Stimulated activated naive CD8-positive, alpha-beta T cell treated with anti-CD3 and anti-CD28 coated beads, Interleukin-15, amount 100 ng/mL, for 72 hours (primary cell): ENCODE data around the gene METRNL.
A peak's percentile ranks its signal among the peaks of the same experiment; 100 is the strongest.

Experiments
- ATAC-seq: fragments of 150-1000 bp; cut with Tn5 transposase; 2 replicates; pipeline ENCODE4 v1.10.0; 2021; ENCODE audit warnings: mild to moderate bottlenecking, moderate library complexity
- DNase-seq, 2 donors: peaks; one replicate each; pipeline ENCODE4 v3.0.0; 2021 to 2022
- H3K27ac Mint-ChIP-seq, 2 donors: one replicate each; pipeline ENCODE4 v1.8.0; 2022; ENCODE audit warnings: mild to moderate bottlenecking in 2 of 2, mixed read lengths in 2 of 2, moderate library complexity in 2 of 2
- H3K27me3 Mint-ChIP-seq: one replicate; pipeline ENCODE4 v1.8.0; 2022; ENCODE audit warnings: mixed read lengths
- H3K4me1 Mint-ChIP-seq: one replicate; pipeline ENCODE4 v1.8.0; 2022; ENCODE audit warnings: mild to moderate bottlenecking, mixed read lengths
- H3K4me3 Mint-ChIP-seq, 2 donors: one replicate each; pipeline ENCODE4 v1.8.0; 2022; ENCODE audit warnings: mild to moderate bottlenecking in 2 of 2, mixed read lengths in 2 of 2, moderate library complexity in 1 of 2
- H3K9me3 Mint-ChIP-seq, 2 donors: one replicate each; pipeline ENCODE4 v1.8.0; 2022; ENCODE audit warnings: mixed read lengths in 2 of 2

The METRNL gene

GRCh38 chr17:83087788-83088360 lies 8.5 kb downstream of the METRNL start:
- H3K4me3 Mint-ChIP-seq, result no peak overlapping the region
- peak overlapping the region in 1 of 2 donors; percentile 54 for H3K27ac Mint-ChIP-seq
- H3K9me3 Mint-ChIP-seq, result no peaks in the 10 kb centered on the region

GRCh38 chr17:83088451-83088850 lies 9.0 kb downstream of the METRNL start:
- no peak overlapping the region for H3K27ac Mint-ChIP-seq
- ATAC-seq, result no peak

More at GRCh38 chr17:83087788-83088360, 8.5 kb downstream of the METRNL start:
- no peaks in the 10 kb centered on the region for H3K27me3 Mint-ChIP-seq
- peaks cover 27% of the 10 kb centered on the region for H3K4me1 Mint-ChIP-seq
- no peak for DNase-seq
- no peak for ATAC-seq

GRCh38 chr17:83088909-83089308 lies 9.5 kb downstream of the METRNL start:
- no peak overlapping the region for H3K27ac Mint-ChIP-seq
- H3K4me1 Mint-ChIP-seq, result peaks cover 16% of the 10 kb centered on the region
- H3K27me3 Mint-ChIP-seq, result no peaks in the 10 kb centered on the region
- no peak for DNase-seq
- no peak for ATAC-seq
- H3K4me3 Mint-ChIP-seq, result no peak overlapping the region
- H3K9me3 Mint-ChIP-seq, result no peaks in the 10 kb centered on the region

More at GRCh38 chr17:83088451-83088850, 9.0 kb downstream of the METRNL start:
- Mint-ChIP-seq H3K9me3 (no peaks in the 10 kb centered on the region), H3K4me3 (no peak overlapping the region), H3K4me1 (peaks cover 21% of the 10 kb centered on the region), H3K27me3 (no peaks in the 10 kb centered on the region)
- no peak for DNase-seq

- H3K9me3 Mint-ChIP-seq, result no peaks in the 10 kb centered on the region
- no peak overlapping the region for H3K4me3 Mint-ChIP-seq
- H3K27ac Mint-ChIP-seq, result no peak overlapping the region
- H3K4me1 Mint-ChIP-seq, result peaks cover 10% of the 10 kb centered on the region
- H3K27me3 Mint-ChIP-seq, result no peaks in the 10 kb centered on the region
- peak; percentile 57 for ATAC-seq
- DNase-seq, result no peak
Measured at GRCh38 chr17:83089328-83090132, 10.1 kb downstream of the METRNL start.

GRCh38 chr17:83090444-83091256 lies 11.2 kb downstream of the METRNL start:
- no peaks in the 10 kb centered on the region for H3K27me3 Mint-ChIP-seq
- no peak overlapping the region for H3K4me3 Mint-ChIP-seq
- H3K4me1 Mint-ChIP-seq, result peaks cover 4% of the 10 kb centered on the region
- no peak for DNase-seq
- H3K27ac Mint-ChIP-seq, result no peak overlapping the region
- peak; percentile 19 for ATAC-seq
- H3K9me3 Mint-ChIP-seq, result no peaks in the 10 kb centered on the region

GRCh38 chr17:83091257-83092141 lies 12.1 kb downstream of the METRNL start:
- no peak for DNase-seq
- Mint-ChIP-seq H3K4me1 (peaks cover 4% of the 10 kb centered on the region), H3K27ac (no peak overlapping the region), H3K27me3 (no peaks in the 10 kb centered on the region), H3K4me3 (no peak overlapping the region), H3K9me3 (no peaks in the 10 kb centered on the region)
- no peak for ATAC-seq

GRCh38 chr17:83092186-83092585 lies 12.8 kb downstream of the METRNL start:
- H3K4me1 Mint-ChIP-seq, result peaks cover 4% of the 10 kb centered on the region
- H3K27ac Mint-ChIP-seq, result no peak overlapping the region
- H3K27me3 Mint-ChIP-seq, result no peaks in the 10 kb centered on the region
- no peak overlapping the region for H3K4me3 Mint-ChIP-seq
- no peak for DNase-seq
- no peaks in the 10 kb centered on the region for H3K9me3 Mint-ChIP-seq
- no peak for ATAC-seq

GRCh38 chr17:83092931-83093330 lies 13.5 kb downstream of the METRNL start:
- no peak for ATAC-seq
- Mint-ChIP-seq H3K9me3 (no peaks in the 10 kb centered on the region), H3K4me1 (peaks cover 4% of the 10 kb centered on the region), H3K4me3 (no peak overlapping the region), H3K27ac (no peak overlapping the region), H3K27me3 (peaks cover 1% of the 10 kb centered on the region)
- no peak for DNase-seq

GRCh38 chr17:83093506-83093905 lies 14.1 kb downstream of the METRNL start:
- DNase-seq, result no peak
- Mint-ChIP-seq H3K9me3 (no peaks in the 10 kb centered on the region), H3K27me3 (peaks cover 7% of the 10 kb centered on the region), H3K4me1 (peaks cover 4% of the 10 kb centered on the region), H3K4me3 (no peak overlapping the region), H3K27ac (no peak overlapping the region)
- ATAC-seq, result no peak

- Mint-ChIP-seq H3K27me3 (peaks cover 15% of the 10 kb centered on the region), H3K27ac (no peak overlapping the region), H3K4me1 (peaks cover 6% of the 10 kb centered on the region), H3K9me3 (no peaks in the 10 kb centered on the region), H3K4me3 (no peak overlapping the region)
- ATAC-seq (no peak), DNase-seq (no peak)
Measured at GRCh38 chr17:83094291-83094690, 14.9 kb downstream of the METRNL start.

- peaks cover 22% of the 10 kb centered on the region for H3K27me3 Mint-ChIP-seq
- H3K27ac Mint-ChIP-seq, result no peak overlapping the region
- H3K9me3 Mint-ChIP-seq, result no peaks in the 10 kb centered on the region
- DNase-seq, result no peak
- peaks cover 14% of the 10 kb centered on the region for H3K4me1 Mint-ChIP-seq
- no peak for ATAC-seq
- no peak overlapping the region for H3K4me3 Mint-ChIP-seq
Measured at GRCh38 chr17:83095016-83095415, 15.6 kb downstream of the METRNL start.

- H3K27me3 Mint-ChIP-seq, result peaks cover 38% of the 10 kb centered on the region
- H3K9me3 Mint-ChIP-seq, result no peaks in the 10 kb centered on the region
- no peak overlapping the region for H3K27ac Mint-ChIP-seq
- DNase-seq, result no peak
- H3K4me3 Mint-ChIP-seq, result no peak overlapping the region
- H3K4me1 Mint-ChIP-seq, result peaks cover 21% of the 10 kb centered on the region
- no peak for ATAC-seq
Measured at GRCh38 chr17:83096401-83097224, 17.2 kb downstream of the METRNL start.

GRCh38 chr17:83097831-83098230 lies 18.4 kb downstream of the METRNL start:
- Mint-ChIP-seq H3K27me3 (peaks cover 41% of the 10 kb centered on the region), H3K4me3 (no peak overlapping the region), H3K27ac (no peak overlapping the region), H3K9me3 (no peaks in the 10 kb centered on the region), H3K4me1 (peaks cover 23% of the 10 kb centered on the region)
- no peak for DNase-seq
- peak; percentile 19 for ATAC-seq

GRCh38 chr17:83098241-83099085 lies 19.1 kb downstream of the METRNL start:
- Mint-ChIP-seq H3K9me3 (no peaks in the 10 kb centered on the region), H3K4me1 (peaks cover 23% of the 10 kb centered on the region), H3K27ac (no peak overlapping the region), H3K4me3 (no peak overlapping the region), H3K27me3 (peaks cover 41% of the 10 kb centered on the region)
- peak; percentile 31 for ATAC-seq
- no peak for DNase-seq
